Measurements from ENCODE around the gene STXBP5L.

Gene STXBP5L

GRCh38 chr3:120928991-120929390, 21.0 kb downstream of the STXBP5L start:
- Histone ChIP-seq H3K27ac (no peak overlapping the region), H3K4me3 (no peak overlapping the region)
- DNase-seq (ENCODE audit: low spot score): no peak
- no peak for TF ChIP-seq CTCF (IDR thresholded peaks at IDR 0.05)

GRCh38 chr3:120931593-120931992, 23.6 kb downstream of the STXBP5L start:
- DNase-seq (ENCODE audit: low spot score): no peak
- TF ChIP-seq CTCF (IDR thresholded peaks at IDR 0.05): no peak
- Histone ChIP-seq H3K27ac (no peak overlapping the region), H3K4me3 (no peak overlapping the region)

GRCh38 chr3:120956143-120956542, 48.1 kb downstream of the STXBP5L start:
- H3K27ac ChIP-seq: no peak overlapping the region
- no peak for DNase-seq (ENCODE audit: low spot score)
- no peak for TF ChIP-seq CTCF (IDR thresholded peaks at IDR 0.05)

GRCh38 chr3:120982608-120983320, 74.8 kb downstream of the STXBP5L start:
- TF ChIP-seq CTCF (IDR thresholded peaks at IDR 0.05): no peak
- DNase-seq (ENCODE audit: low spot score): no peak
- Histone ChIP-seq H3K27ac (no peak overlapping the region), H3K4me3 (no peak overlapping the region)

More at GRCh38 chr3:120956143-120956542, 48.1 kb downstream of the STXBP5L start:
- no peak overlapping the region for H3K4me3 ChIP-seq

- no peak for TF ChIP-seq CTCF (IDR thresholded peaks at IDR 0.05)
- H3K27ac ChIP-seq: no peak overlapping the region
- no peak for DNase-seq (ENCODE audit: low spot score)
- H3K4me3 ChIP-seq: no peak overlapping the region
Observed at GRCh38 chr3:120983321-120983665, 75.3 kb downstream of the STXBP5L start.

- Histone ChIP-seq H3K4me3 (no peak overlapping the region), H3K27ac (no peak overlapping the region)
- DNase-seq (ENCODE audit: low spot score): no peak
- no peak for TF ChIP-seq CTCF (IDR thresholded peaks at IDR 0.05)
Observed at GRCh38 chr3:120983841-120984240, 75.8 kb downstream of the STXBP5L start.

- no peak for DNase-seq (ENCODE audit: low spot score)
- H3K27ac ChIP-seq: no peak overlapping the region
- no peak for TF ChIP-seq CTCF (IDR thresholded peaks at IDR 0.05)
- H3K4me3 ChIP-seq: no peak overlapping the region
Observed at GRCh38 chr3:120985242-120985641, 77.2 kb downstream of the STXBP5L start.
